Heart right ventricle (tissue), 16 donors: ENCODE measurements around the gene PDLIM7. TPM values are rescaled to one million over a fixed set of nuclear protein-coding genes. Genes with fewer than 3 reads are reported as not detected.

ENCODE experiments used
- ATAC-seq, 8 donors: fragments of 200-7000 bp; cut with Tn5 transposase; one replicate each; pipeline ENCODE4 v1.9.1; 2020; ENCODE audit warnings: mild to moderate bottlenecking in 8 of 8, moderate library complexity in 8 of 8, moderate number of reproducible peaks in 1 of 8
- DNase-seq, 2 donors: peaks; one replicate each; pipeline ENCODE4 v3.0.0-alpha.2; 2020
- H3K27ac ChIP-seq, 10 donors: fragments of 200-600 bp; sonication (generic) in 2 of 10; one replicate each; pipeline versions ENCODE4 v1.5.0 to v1.8.0; 2020 to 2022; ENCODE audit warnings: mild to moderate bottlenecking in 3 of 10
- H3K27me3 ChIP-seq, 7 donors: fragments of 200-600 bp; one replicate each; pipeline ENCODE4 v1.8.0; 2021 to 2022; ENCODE audit warnings: mild to moderate bottlenecking in 2 of 7
- H3K36me3 ChIP-seq, 9 donors: fragments of 200-600 bp; sonication (generic) in 1 of 9; one replicate each; pipeline versions ENCODE4 v1.5.0 to v1.8.0; 2020 to 2022; ENCODE audit warnings: mild to moderate bottlenecking in 2 of 9
- H3K4me1 ChIP-seq, 9 donors: fragments of 200-600 bp; sonication (generic) in 1 of 9; one replicate each; pipeline versions ENCODE4 v1.5.0 to v1.8.0; 2020 to 2022; ENCODE audit warnings: mild to moderate bottlenecking in 4 of 9
- H3K4me3 ChIP-seq, 10 donors: fragments of 200-600 bp; sonication (generic) in 2 of 10; one replicate each; pipeline versions ENCODE4 v1.5.0 to v1.8.0; 2020 to 2022; ENCODE audit warnings: mild to moderate bottlenecking in 7 of 10, moderate library complexity in 2 of 10
- H3K9me3 ChIP-seq, 11 donors: fragments of 200-600 bp in 10 of 11; sonication (generic) in 2 of 11; one replicate each; pipeline versions ENCODE4 v1.5.0 to v1.8.0; 2013 to 2022; ENCODE audit warnings: mild to moderate bottlenecking in 2 of 11, control low read depth in 1 of 11, moderate library complexity in 1 of 11
- CTCF ChIP-seq, 9 donors: fragments of 200-600 bp; sonication (generic) in 2 of 9; IDR thresholded peaks; one replicate each; pipeline versions ENCODE4 v1.5.0 to v1.8.0; 2021 to 2022; ENCODE audit warnings: antibody characterized with exemption in 9 of 9, mild to moderate bottlenecking in 5 of 9, moderate library complexity in 1 of 9
- WGBS, 2 donors: extraction: QIAGEN DNeasy Blood & Tissue Kit; methylation state at CpG; one replicate each; pipeline ENCODE4 v1.1.7; 2013; ENCODE audit warnings: inconsistent platforms in 1 of 2; 5-methylcytosine and 5-hydroxymethylcytosine counted together
- intact Hi-C, 10 donors: fragments of 100-400 bp; cut with DNase I; formaldehyde crosslinking; loops; one replicate each; pipeline versions ENCODE4 v1.11.1 to v1.14.2; 2022
- polyA plus RNA-seq, 2 donors: library from polyadenylated mRNA; stranded (reverse); fragments of 200-250 nt; gene quantifications; one replicate each; pipeline ENCODE4 v1.2.3, GENCODE V29; 2013
- total RNA-seq, 10 donors: library from RNA; stranded (reverse); fragmentation: NEBNext Ultra II Directional in 3 of 10; extraction: Animal tissue kit (Norgen Biotek cat#: 25700) in 3 of 10; gene quantifications; one replicate each; pipeline versions ENCODE4 v1.2.1 to v1.2.4, GENCODE V29; 2021 to 2023
- donor health status: Arrhythmogenic right ventricular cardiomyopathy.
- donor health status: ischemic (EF 13 %, LVEDD 7.1; RV severe dilation, severe dysfunction).
- donor health status: healthy with polysubstance abuse.
- donor health status: DM: no; HTN: yes; CAD: no.
- donor health status: DM: no; HTN: no; CAD: no.
- donor health status: ischemic (EF 25% LVEDD 6.9; RV normal size, moderate dysfunction).
- donor health status: ischemic (EF 25% LVEDD 5.7; RV mildly dilated, moderate dysfunction).
- donor health status: healthy.
- donor health status: DM: yes; HTN: yes; CAD: no.
- donor health status: Ischemic cardiomyopathy.
- donor health status: ischemic (EF 35%, LVEDD 5.7; RV mildly dilated, moderate dysfunction).
- donor health status: nonischemic (EF 11% LVEDD 7.7; RV severe dilation, severe dysfunction).
- donor health status: DM: yes; HTN: yes; CAD: no.
- donor health status: PGD.
- donor health status: ischemic (EF 29% LVEDD 5.4; RV normal size, mild dysfunction).
- donor health status: nonischemic (EF 23%, LVEDD 6.1; RV moderate dilation, normal function).

Gene PDLIM7
- total and polyA plus RNA-seq, 12 donors, result 32.5 to 131 (median 58.1) TPM

GRCh38 chr5:177479774-177480173 lies 17.6 kb downstream of the PDLIM7 start:
- H3K27me3 ChIP-seq, result peaks cover 0 to 10% (median 1%) of the 10 kb centered on the region in 7 donors
- H3K27ac ChIP-seq, result peak overlapping the region in 9 of 10 donors; percentile 14 to 80 (median 62)
- WGBS, 2 donors, result 24 to 33% methylated on average over 14 of the region's 14 CpGs
- H3K9me3 ChIP-seq, result no peaks in the 10 kb centered on the region
- peaks cover 0 to 30% (median 6%) of the 10 kb centered on the region in 9 donors for H3K36me3 ChIP-seq
- H3K4me3 ChIP-seq, result no peak overlapping the region
- TF ChIP-seq CTCF (IDR thresholded peaks at IDR 0.05), result no peak
- ATAC-seq, result peak; percentile 4 to 38 (median 24)
- H3K4me1 ChIP-seq, result peaks cover 0 to 43% (median 28%) of the 10 kb centered on the region in 9 donors
- intact Hi-C loops, result no loop called here
- DNase-seq, result no peak

- WGBS, 2 donors, result 16 to 25% methylated on average over 18 of the region's 18 CpGs
- Histone ChIP-seq H3K27me3 (peaks cover 0 to 18% (median 3%) of the 10 kb centered on the region in 7 donors), H3K36me3 (peaks cover 0 to 22% (median 6%) of the 10 kb centered on the region in 9 donors), H3K27ac (peak overlapping the region in 9 of 10 donors; percentile 14 to 80 (median 62)), H3K4me3 (no peak overlapping the region), H3K9me3 (no peaks in the 10 kb centered on the region), H3K4me1 (peaks cover 0 to 51% (median 33%) of the 10 kb centered on the region in 9 donors)
- peak; percentile 88 to 90 for DNase-seq
- intact Hi-C loops, result no loop called here
- peak; percentile 83 to 93 (median 86) for ATAC-seq
- TF ChIP-seq CTCF (IDR thresholded peaks at IDR 0.05), result no peak
These were observed 18.4 kb downstream of the PDLIM7 start for GRCh38 chr5:177478711-177479646.

- WGBS, 2 donors, result 94 to 95% methylated on average over 13 of the region's 13 CpGs
- H3K27me3 ChIP-seq, result peaks cover 0 to 25% (median 3%) of the 10 kb centered on the region in 7 donors
- peak overlapping the region in 1 of 10 donors; percentile 76 for H3K27ac ChIP-seq
- peaks cover 0 to 52% (median 35%) of the 10 kb centered on the region in 9 donors for H3K4me1 ChIP-seq
- TF ChIP-seq CTCF (IDR thresholded peaks at IDR 0.05), result no peak
- intact Hi-C loops, result no loop called here
- ATAC-seq, result no peak
- no peak overlapping the region for H3K4me3 ChIP-seq
- no peaks in the 10 kb centered on the region for H3K9me3 ChIP-seq
- H3K36me3 ChIP-seq, result peaks cover 0 to 11% (median 0%) of the 10 kb centered on the region in 9 donors
- DNase-seq, result no peak
These were observed 19.5 kb downstream of the PDLIM7 start for GRCh38 chr5:177477701-177478477.
